Muscle layer of duodenum (tissue), 2 donors: ENCODE data around the gene DHX57.

ENCODE experiments used
- H3K27ac ChIP-seq: one replicate; pipeline ENCODE4 v1.7.0; 2013; ENCODE audit warnings: mild to moderate bottlenecking, low read length
- H3K27me3 ChIP-seq: one replicate; pipeline ENCODE4 v1.7.0; 2013; ENCODE audit warnings: low read depth, mild to moderate bottlenecking, control low read depth, low read length
- H3K36me3 ChIP-seq, 2 donors: one replicate each; pipeline ENCODE4 v1.7.0; 2013; ENCODE audit warnings: low read length in 2 of 2, control low read depth in 1 of 2, mild to moderate bottlenecking in 1 of 2; ENCODE audit not compliant: insufficient read depth in 2 of 2, control insufficient read depth in 1 of 2
- H3K4me1 ChIP-seq, 2 donors: one replicate each; pipeline ENCODE4 v1.7.0; 2013; ENCODE audit warnings: low read length in 2 of 2, mild to moderate bottlenecking in 2 of 2, control low read depth in 1 of 2, moderate library complexity in 1 of 2; ENCODE audit not compliant: insufficient read depth in 2 of 2, control insufficient read depth in 1 of 2
- H3K4me3 ChIP-seq, 2 donors: one replicate each; pipeline ENCODE4 v1.7.0; 2013; ENCODE audit warnings: low read length in 2 of 2, low read depth in 1 of 2, mild to moderate bottlenecking in 1 of 2
- H3K9me3 ChIP-seq, 2 donors: one replicate each; pipeline ENCODE4 v1.7.0; 2013; ENCODE audit warnings: low read length in 2 of 2, control low read depth in 1 of 2, mild to moderate bottlenecking in 1 of 2; ENCODE audit not compliant: control insufficient read depth in 1 of 2
- donor health status: healthy.

Gene DHX57

GRCh38 chr2:38875576-38876367 lies at the start of gene DHX57, which contains the start of gene MORN2:
Gene DHX57 (minus strand): TSS chr2:38875934. CDS start chr2:38868405, 7,529 bp downstream.
Gene MORN2 (plus strand): TSS chr2:38875976.
- H3K4me3 ChIP-seq: peak within 1 kb of the TSS; percentile 86 to 98
- H3K27ac ChIP-seq: peak within 1 kb of the TSS; percentile 46
- peaks cover 0 to under 1% of the 10 kb centered on the region in 2 donors for H3K36me3 ChIP-seq
- H3K27me3 ChIP-seq: no peaks in the 10 kb centered on the region
- H3K9me3 ChIP-seq: no peaks in the 10 kb centered on the region
- peaks cover 5 to 18% of the 10 kb centered on the region in 2 donors for H3K4me1 ChIP-seq

GRCh38 chr2:38922902-38923301 lies 47.2 kb upstream of the DHX57 start:
- no peak overlapping the region for H3K27ac ChIP-seq

GRCh38 chr2:38922389-38922788 lies 46.7 kb upstream of the DHX57 start:
- Histone ChIP-seq H3K4me1 (no peaks in the 10 kb centered on the region), H3K27ac (no peak overlapping the region), H3K36me3 (peaks cover 0 to 5% of the 10 kb centered on the region in 2 donors), H3K27me3 (no peaks in the 10 kb centered on the region), H3K9me3 (no peaks in the 10 kb centered on the region), H3K4me3 (no peak overlapping the region)

More at GRCh38 chr2:38922902-38923301, 47.2 kb upstream of the DHX57 start:
- H3K4me1 ChIP-seq: no peaks in the 10 kb centered on the region
- H3K9me3 ChIP-seq: no peaks in the 10 kb centered on the region
- no peaks in the 10 kb centered on the region for H3K27me3 ChIP-seq
- no peak overlapping the region for H3K4me3 ChIP-seq
- H3K36me3 ChIP-seq: peaks cover 0 to 5% of the 10 kb centered on the region in 2 donors

- Histone ChIP-seq H3K4me3 (no peak overlapping the region), H3K36me3 (no peaks in the 10 kb centered on the region), H3K27me3 (no peaks in the 10 kb centered on the region), H3K4me1 (no peaks in the 10 kb centered on the region), H3K9me3 (no peaks in the 10 kb centered on the region), H3K27ac (no peak overlapping the region)
These were observed 36.9 kb upstream of the DHX57 start for GRCh38 chr2:38912619-38913018.

GRCh38 chr2:38911191-38911590 lies 35.5 kb upstream of the DHX57 start:
- H3K4me3 ChIP-seq: no peak overlapping the region
- no peaks in the 10 kb centered on the region for H3K27me3 ChIP-seq

GRCh38 chr2:38909872-38910271 lies 34.1 kb upstream of the DHX57 start:
- Histone ChIP-seq H3K4me1 (no peaks in the 10 kb centered on the region), H3K36me3 (no peaks in the 10 kb centered on the region), H3K9me3 (no peaks in the 10 kb centered on the region)

More at GRCh38 chr2:38911191-38911590, 35.5 kb upstream of the DHX57 start:
- H3K4me1 ChIP-seq: no peaks in the 10 kb centered on the region
- H3K36me3 ChIP-seq: no peaks in the 10 kb centered on the region
- no peaks in the 10 kb centered on the region for H3K9me3 ChIP-seq
- no peak overlapping the region for H3K27ac ChIP-seq

GRCh38 chr2:38907743-38908562 lies 32.2 kb upstream of the DHX57 start:
- no peaks in the 10 kb centered on the region for H3K4me1 ChIP-seq
- no peak overlapping the region for H3K4me3 ChIP-seq
- no peak overlapping the region for H3K27ac ChIP-seq
- no peaks in the 10 kb centered on the region for H3K36me3 ChIP-seq
- no peaks in the 10 kb centered on the region for H3K9me3 ChIP-seq
- no peaks in the 10 kb centered on the region for H3K27me3 ChIP-seq

More at GRCh38 chr2:38909872-38910271, 34.1 kb upstream of the DHX57 start:
- Histone ChIP-seq H3K4me3 (no peak overlapping the region), H3K27me3 (no peaks in the 10 kb centered on the region), H3K27ac (no peak overlapping the region)

- H3K4me3 ChIP-seq: no peak overlapping the region
- no peaks in the 10 kb centered on the region for H3K36me3 ChIP-seq
- H3K27me3 ChIP-seq: no peaks in the 10 kb centered on the region
- H3K4me1 ChIP-seq: no peaks in the 10 kb centered on the region
- no peaks in the 10 kb centered on the region for H3K9me3 ChIP-seq
- no peak overlapping the region for H3K27ac ChIP-seq
These were observed 31.5 kb upstream of the DHX57 start for GRCh38 chr2:38907242-38907641.

GRCh38 chr2:38905251-38905650 lies 29.5 kb upstream of the DHX57 start:
- Histone ChIP-seq H3K4me1 (no peaks in the 10 kb centered on the region), H3K27me3 (no peaks in the 10 kb centered on the region), H3K4me3 (no peak overlapping the region), H3K9me3 (no peaks in the 10 kb centered on the region), H3K36me3 (no peaks in the 10 kb centered on the region), H3K27ac (no peak overlapping the region)

- Histone ChIP-seq H3K9me3 (no peaks in the 10 kb centered on the region), H3K4me1 (no peaks in the 10 kb centered on the region), H3K4me3 (no peak overlapping the region), H3K36me3 (no peaks in the 10 kb centered on the region), H3K27me3 (no peaks in the 10 kb centered on the region), H3K27ac (no peak overlapping the region)
These were observed 25.0 kb upstream of the DHX57 start for GRCh38 chr2:38900726-38901125.

- Histone ChIP-seq H3K9me3 (no peaks in the 10 kb centered on the region), H3K27ac (no peak overlapping the region), H3K27me3 (no peaks in the 10 kb centered on the region), H3K36me3 (no peaks in the 10 kb centered on the region), H3K4me1 (no peaks in the 10 kb centered on the region), H3K4me3 (no peak overlapping the region)
These were observed 22.5 kb upstream of the DHX57 start for GRCh38 chr2:38898256-38898655.
